ENCODE results near the gene TCL1B. TPM values are rescaled to one million over a fixed set of nuclear protein-coding genes. Genes with fewer than 3 reads are reported as not detected.

Gene TCL1B
- total and polyA plus RNA-seq, 7 donors: 1.1 TPM; not detected in 6

GRCh38 chr14:95696741-95697140 is 10.5 kb downstream of the TCL1B start:
- Histone ChIP-seq H3K4me3 (no peak overlapping the region), H3K4me1 (peaks cover 0 to 14% (median 5%) of the 10 kb centered on the region in 4 donors), H3K9me3 (no peaks in the 10 kb centered on the region), H3K27ac (no peak overlapping the region), H3K36me3 (no peaks in the 10 kb centered on the region), H3K27me3 (peaks cover 0 to 2% (median 0%) of the 10 kb centered on the region in 3 donors)
- DNase-seq: no peak
- TF ChIP-seq CTCF (IDR thresholded peaks at IDR 0.05) (no peak), POLR2A (IDR thresholded peaks at IDR 0.05) (no peak), POLR2AphosphoS5 (IDR thresholded peaks at IDR 0.05) (no peak), EP300 (IDR thresholded peaks at IDR 0.05) (no peak)
- intact Hi-C loops (cut with DNase I): no loop called here
- 56 to 65% methylated on average over 15 of the region's 15 CpGs for WGBS, 2 donors

DNA sequence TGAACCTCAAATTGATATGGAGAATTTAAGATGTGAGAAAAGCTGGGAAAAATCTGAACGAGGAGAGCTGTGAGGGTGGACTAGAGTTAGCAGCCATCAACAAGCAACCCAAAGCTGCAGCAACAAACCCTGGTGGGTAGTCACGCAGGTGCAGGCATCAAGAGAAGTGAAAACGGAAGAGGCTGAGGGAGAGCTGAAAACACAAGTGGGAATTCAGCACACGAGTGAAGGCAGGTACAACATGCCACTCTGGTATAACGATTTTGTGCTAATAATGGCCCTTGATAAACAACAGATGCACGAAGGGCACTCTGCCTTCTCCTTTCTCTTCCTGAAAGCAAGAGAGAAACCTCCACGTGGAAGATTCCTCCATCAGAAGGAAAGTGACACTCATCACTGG is 11.5 kb downstream of the TCL1B start:
- no peak for DNase-seq
- 44 to 53% methylated on average over 7 of the region's 7 CpGs for WGBS, 2 donors
- TF ChIP-seq CTCF (IDR thresholded peaks at IDR 0.05): no peak
- no peak for TF ChIP-seq POLR2A (IDR thresholded peaks at IDR 0.05)
- no peak for TF ChIP-seq POLR2AphosphoS5 (IDR thresholded peaks at IDR 0.05)
- TF ChIP-seq EP300 (IDR thresholded peaks at IDR 0.05): no peak
- peaks cover 0 to 3% (median 0%) of the 10 kb centered on the region in 3 donors for H3K27me3 ChIP-seq
- no peak overlapping the region for H3K4me3 ChIP-seq
- no peaks in the 10 kb centered on the region for H3K36me3 ChIP-seq
- intact Hi-C loops (cut with DNase I): no loop called here
- H3K4me1 ChIP-seq: peaks cover 0 to 14% (median 5%) of the 10 kb centered on the region in 4 donors
- H3K27ac ChIP-seq: no peak overlapping the region
- no peaks in the 10 kb centered on the region for H3K9me3 ChIP-seq

DNA sequence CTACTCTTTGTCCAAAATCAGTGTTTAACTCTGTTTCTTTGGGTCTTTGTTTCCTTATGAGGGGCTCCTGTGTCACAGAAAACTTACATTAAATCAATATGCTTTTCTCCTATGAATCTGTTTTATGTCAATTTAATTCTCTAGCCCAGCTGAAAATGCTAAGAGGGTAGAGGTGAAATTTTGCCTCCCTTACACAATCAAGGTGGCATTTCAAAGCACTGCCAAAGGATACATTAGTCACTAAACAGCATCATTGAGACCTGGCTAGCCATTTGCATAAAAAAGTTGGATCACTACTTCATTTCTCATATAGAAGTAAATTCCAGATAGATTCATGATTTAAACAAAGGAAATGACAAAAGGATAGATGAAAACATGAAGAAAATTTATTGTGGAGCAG is 12.1 kb downstream of the TCL1B start:
- Histone ChIP-seq H3K36me3 (no peaks in the 10 kb centered on the region), H3K4me1 (peaks cover 0 to 14% (median 5%) of the 10 kb centered on the region in 4 donors), H3K27me3 (peaks cover 0 to 3% (median 0%) of the 10 kb centered on the region in 3 donors), H3K9me3 (no peaks in the 10 kb centered on the region), H3K4me3 (no peak overlapping the region), H3K27ac (no peak overlapping the region)
- intact Hi-C loops (cut with DNase I): no loop called here
- TF ChIP-seq POLR2A (IDR thresholded peaks at IDR 0.05): no peak
- no peak for TF ChIP-seq POLR2AphosphoS5 (IDR thresholded peaks at IDR 0.05)
- no peak for TF ChIP-seq CTCF (IDR thresholded peaks at IDR 0.05)
- TF ChIP-seq EP300 (IDR thresholded peaks at IDR 0.05): no peak
- no peak for DNase-seq

DNA sequence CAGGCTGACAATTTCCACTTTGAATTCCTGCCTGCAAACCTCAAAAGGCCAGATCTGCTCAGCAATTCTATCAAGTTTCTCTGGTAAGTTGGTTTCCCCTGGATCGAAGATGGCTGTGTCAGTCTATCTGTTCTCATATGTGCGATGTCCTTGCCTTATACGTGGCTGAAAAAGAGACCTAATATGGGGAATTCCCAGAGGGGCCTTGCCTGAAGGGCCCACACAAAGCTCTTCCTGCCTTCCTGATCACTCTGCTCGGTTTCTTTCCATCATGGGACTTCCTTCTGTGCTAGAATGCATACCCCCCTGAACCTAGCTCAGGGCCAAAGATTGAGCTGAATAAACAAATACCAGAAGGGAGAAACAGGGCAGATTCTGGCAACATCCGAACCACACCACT is 13.2 kb downstream of the TCL1B start:
- Histone ChIP-seq H3K36me3 (no peaks in the 10 kb centered on the region), H3K9me3 (no peaks in the 10 kb centered on the region), H3K4me3 (no peak overlapping the region), H3K27ac (no peak overlapping the region), H3K27me3 (peaks cover 0 to 7% (median 0%) of the 10 kb centered on the region in 3 donors), H3K4me1 (peaks cover 0 to 14% (median 5%) of the 10 kb centered on the region in 4 donors)
- no peak for DNase-seq
- TF ChIP-seq POLR2A (IDR thresholded peaks at IDR 0.05) (no peak), POLR2AphosphoS5 (IDR thresholded peaks at IDR 0.05) (no peak), EP300 (IDR thresholded peaks at IDR 0.05) (no peak), CTCF (IDR thresholded peaks at IDR 0.05) (no peak)
- intact Hi-C loops (cut with DNase I): no loop called here
- WGBS, 2 donors: 46 to 60% methylated on average over 5 of the region's 5 CpGs
